Activated T-helper 1 cell treated with Interleukin-2 at 50 U/mL for 16 hours (primary cell): ENCODE results near the gene SMYD3.

ENCODE experiments used
- DNase-seq: peaks from one replicate; pipeline ENCODE4 v3.0.0-alpha.2; 2020; ENCODE audit warnings: low read depth

Gene SMYD3

GRCh38 chr1:246275036-246275435, 232.0 kb downstream of the SMYD3 start:
- DNase-seq: no peak

- no peak for DNase-seq
Observed at GRCh38 chr1:246274186-246274585, 232.9 kb downstream of the SMYD3 start.

GRCh38 chr1:246271516-246271915, 235.6 kb downstream of the SMYD3 start:
- no peak for DNase-seq

GRCh38 chr1:246270236-246270635, 236.8 kb downstream of the SMYD3 start:
- no peak for DNase-seq

GRCh38 chr1:246269466-246269865, 237.6 kb downstream of the SMYD3 start:
- DNase-seq: no peak

GRCh38 chr1:246267896-246268295, 239.2 kb downstream of the SMYD3 start:
- no peak for DNase-seq

GRCh38 chr1:246267426-246267825, 239.7 kb downstream of the SMYD3 start:
- no peak for DNase-seq

GRCh38 chr1:246265481-246265880, 241.6 kb downstream of the SMYD3 start:
- no peak for DNase-seq

GRCh38 chr1:246262281-246262680, 244.8 kb downstream of the SMYD3 start:
- no peak for DNase-seq

- DNase-seq: no peak
Observed at GRCh38 chr1:246261639-246262038, 245.4 kb downstream of the SMYD3 start.

GRCh38 chr1:246258250-246258649, 248.8 kb downstream of the SMYD3 start:
- no peak for DNase-seq

- DNase-seq: no peak
Observed at GRCh38 chr1:246255773-246256172, 251.3 kb downstream of the SMYD3 start.

- no peak for DNase-seq
Observed at GRCh38 chr1:246254854-246255253, 252.2 kb downstream of the SMYD3 start.

- DNase-seq: no peak
Observed at GRCh38 chr1:246246430-246246829, 260.6 kb downstream of the SMYD3 start.

GRCh38 chr1:246245541-246245940, 261.5 kb downstream of the SMYD3 start:
- DNase-seq: no peak

GRCh38 chr1:246232126-246232525, 275.0 kb downstream of the SMYD3 start:
- DNase-seq: no peak

- DNase-seq: no peak
Observed at GRCh38 chr1:246226041-246226440, 281.0 kb downstream of the SMYD3 start.

- DNase-seq: no peak
Observed at GRCh38 chr1:246221485-246222255, 285.4 kb downstream of the SMYD3 start.

GRCh38 chr1:246220495-246221065, 286.5 kb downstream of the SMYD3 start:
- no peak for DNase-seq

GRCh38 chr1:246219508-246220030, 287.5 kb downstream of the SMYD3 start:
- DNase-seq: no peak

GRCh38 chr1:246218686-246219085, 288.4 kb downstream of the SMYD3 start:
- no peak for DNase-seq

GRCh38 chr1:246216906-246217305, 290.2 kb downstream of the SMYD3 start:
- DNase-seq: no peak

GRCh38 chr1:246215510-246215903, 291.6 kb downstream of the SMYD3 start:
- no peak for DNase-seq
